ENCODE data around the gene RAB41. TPM values are rescaled to one million over a fixed set of nuclear protein-coding genes. Genes with fewer than 3 reads are reported as not detected.
"Not testable (repeated sequence)": the region's sequence is repeated elsewhere in the genome, so short reads cannot be mapped to it uniquely, and the experiment has no call there.

Gene RAB41
- polyA plus RNA-seq = not detected

DNA sequence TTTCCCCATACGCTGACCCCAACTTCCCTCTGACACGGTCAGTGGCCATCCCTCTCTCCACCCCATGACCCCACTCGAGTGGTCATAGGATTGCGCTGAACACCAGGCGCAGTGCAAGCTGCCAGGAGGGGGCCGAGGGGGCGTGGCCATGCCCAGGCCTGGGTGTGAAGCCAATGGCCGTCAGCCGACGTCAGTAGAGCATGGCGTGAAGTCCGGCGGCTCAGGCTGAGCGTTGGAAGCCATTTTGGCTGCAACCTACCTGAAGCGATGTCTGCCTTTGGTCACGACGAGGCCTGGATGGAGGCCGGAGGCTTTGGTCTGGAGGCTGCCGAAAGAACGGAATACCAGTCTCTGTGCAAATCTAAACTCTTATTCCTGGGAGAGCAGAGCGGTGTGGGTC lies at the start of gene RAB41:
Gene RAB41, plus strand, starts transcription at position 222 of the 400 bp plus-strand sequence. Its CDS starts 46 bp downstream, at position 268.
- no peak within 1 kb of the TSS for H3K27ac ChIP-seq (ENCODE audit: low read depth, low read length)
- WGBS, 3 donors = 91 to 95% (median 91%) methylated on average over 21 of the region's 21 CpGs

DNA sequence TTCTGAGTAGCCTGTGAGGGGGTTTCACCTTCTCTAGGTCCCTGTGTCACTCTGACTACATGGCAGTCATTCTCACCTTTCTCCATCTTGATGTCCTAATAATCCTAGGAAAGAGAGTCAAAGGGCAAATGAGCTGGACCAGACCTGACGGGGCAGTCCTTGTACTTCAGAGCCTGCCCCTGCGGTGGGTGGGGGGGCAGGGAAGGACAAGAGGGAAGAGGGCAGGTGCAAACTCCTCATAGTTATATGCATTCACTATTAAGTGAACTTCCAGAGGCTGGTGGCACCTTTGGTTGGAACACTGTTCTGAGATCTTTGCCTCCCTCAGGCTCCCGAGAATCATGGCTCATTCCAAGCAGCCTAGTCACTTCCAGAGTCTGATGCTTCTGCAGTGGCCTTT lies 47.6 kb upstream of the RAB41 start, which contains the start of gene AWAT1:
Gene AWAT1, plus strand, starts transcription at position 301 of the 400 bp plus-strand sequence. Its CDS starts 41 bp downstream, at position 342.
- H3K27ac ChIP-seq (ENCODE audit: low read depth, low read length) = no peak within 1 kb of the TSS
- WGBS, 3 donors = 65 to 89% (median 79%) methylated on average over 3 of the region's 3 CpGs

DNA sequence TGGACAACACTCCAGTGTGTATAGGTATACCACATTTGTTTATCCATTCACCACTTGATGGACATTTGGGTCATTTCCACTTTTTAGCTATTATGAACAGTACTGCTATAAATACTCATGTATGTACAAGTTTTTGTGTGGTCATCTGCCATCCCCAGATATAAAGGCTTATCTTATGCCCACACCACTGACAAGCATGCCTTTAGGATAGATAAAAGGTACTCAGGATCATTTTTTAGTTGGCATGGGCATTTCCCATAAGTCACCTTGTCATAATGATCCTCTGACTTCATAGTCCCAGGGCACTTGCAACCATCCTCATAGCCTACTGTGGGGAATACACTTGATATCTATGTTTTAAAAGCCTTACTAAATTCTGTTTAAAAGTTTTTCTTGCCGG lies 41.2 kb upstream of the RAB41 start:
- no peak overlapping the region for H3K27ac ChIP-seq (ENCODE audit: low read depth, low read length)
- 89 to 97% (median 93%) methylated on average over 1 of the region's 1 CpG for WGBS, 3 donors

DNA sequence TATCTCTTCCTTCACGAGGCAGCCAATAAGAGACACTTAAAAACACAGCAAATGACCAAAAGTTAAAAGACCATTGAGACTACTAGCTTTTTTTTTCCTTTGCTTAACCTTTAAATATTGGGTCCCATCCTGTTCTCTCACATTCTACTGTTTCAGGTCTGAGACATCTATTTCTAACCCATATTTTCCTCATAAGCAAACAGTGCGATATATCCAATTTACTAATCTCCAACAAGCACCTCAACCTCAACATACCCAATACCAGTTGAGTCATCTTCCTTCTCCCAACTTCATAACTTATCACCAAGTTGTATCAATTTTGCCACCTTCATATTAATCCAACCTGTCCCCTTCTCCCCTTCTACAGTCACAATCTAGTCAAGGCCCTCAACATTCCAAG lies 40.5 kb upstream of the RAB41 start:
- no peak overlapping the region for H3K27ac ChIP-seq (ENCODE audit: low read depth, low read length)
- WGBS, 3 donors = 74 to 96% (median 95%) methylated on average over 2 of the region's 2 CpGs

DNA sequence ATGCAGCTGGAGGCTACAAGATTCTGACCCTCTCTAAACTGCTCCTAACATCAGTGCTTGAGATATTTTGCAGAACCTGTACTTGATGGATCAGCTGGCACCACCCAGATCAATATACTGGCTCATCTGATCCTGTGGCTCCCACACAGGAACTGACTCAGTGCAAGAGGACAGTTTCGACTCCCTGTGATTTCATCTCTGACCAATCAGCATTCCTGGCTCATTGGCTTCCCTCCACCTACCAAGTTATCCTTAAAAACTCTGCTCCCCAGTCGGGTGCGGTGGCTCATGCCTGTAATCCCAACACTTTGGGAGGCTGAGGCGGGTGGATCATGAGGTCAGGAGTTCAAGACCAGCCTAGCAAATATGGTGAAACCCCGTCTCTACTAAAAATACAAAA lies 38.4 kb upstream of the RAB41 start:
- 67 to 81% (median 78%) methylated on average over 5 of the region's 5 CpGs for WGBS, 3 donors
- H3K27ac ChIP-seq (ENCODE audit: low read depth, low read length) = not testable (repeated sequence)

DNA sequence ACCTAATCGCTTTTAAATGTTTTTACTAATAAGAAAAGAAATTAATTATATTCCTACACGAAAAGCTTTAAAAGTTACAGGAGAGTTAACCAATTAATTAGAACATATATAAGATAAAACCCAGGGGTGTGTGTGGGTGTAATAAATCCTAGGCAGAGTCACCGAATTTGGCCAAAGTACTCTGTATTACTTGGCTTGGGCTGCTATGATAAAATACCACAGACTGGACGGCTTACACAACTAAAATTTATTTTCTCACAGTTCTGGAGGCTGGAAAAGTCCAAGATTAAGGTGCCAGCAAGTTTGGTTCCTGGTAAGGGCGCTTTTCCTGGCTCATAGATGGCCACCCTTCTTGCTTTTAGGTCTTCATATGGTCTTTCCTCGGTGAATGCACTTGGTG lies 37.1 kb upstream of the RAB41 start:
- no peak overlapping the region for H3K27ac ChIP-seq (ENCODE audit: low read depth, low read length)
- 61 to 74% (median 70%) methylated on average over 6 of the region's 6 CpGs for WGBS, 3 donors

DNA sequence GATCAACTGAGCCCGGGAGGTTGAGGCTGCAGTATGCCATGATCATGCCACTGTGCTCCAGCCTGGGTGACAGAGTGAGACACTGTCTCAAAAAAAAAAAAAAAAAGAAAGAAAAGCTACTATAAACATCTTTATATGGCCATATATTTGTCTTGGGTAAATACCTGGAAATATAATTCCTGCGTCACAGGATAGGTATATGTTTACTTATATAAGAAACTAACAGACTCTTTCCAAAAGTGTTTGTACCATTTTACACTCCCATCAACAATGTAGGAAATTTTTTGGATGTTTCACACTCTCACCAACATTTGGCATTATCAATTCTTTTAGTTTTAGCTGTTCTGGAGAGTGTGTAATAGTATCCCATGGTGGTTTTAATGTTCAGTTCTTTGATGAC lies 34.7 kb upstream of the RAB41 start:
- H3K27ac ChIP-seq (ENCODE audit: low read depth, low read length) = no peak overlapping the region
- WGBS, 3 donors = 83 to 95% (median 88%) methylated on average over 2 of the region's 2 CpGs

DNA sequence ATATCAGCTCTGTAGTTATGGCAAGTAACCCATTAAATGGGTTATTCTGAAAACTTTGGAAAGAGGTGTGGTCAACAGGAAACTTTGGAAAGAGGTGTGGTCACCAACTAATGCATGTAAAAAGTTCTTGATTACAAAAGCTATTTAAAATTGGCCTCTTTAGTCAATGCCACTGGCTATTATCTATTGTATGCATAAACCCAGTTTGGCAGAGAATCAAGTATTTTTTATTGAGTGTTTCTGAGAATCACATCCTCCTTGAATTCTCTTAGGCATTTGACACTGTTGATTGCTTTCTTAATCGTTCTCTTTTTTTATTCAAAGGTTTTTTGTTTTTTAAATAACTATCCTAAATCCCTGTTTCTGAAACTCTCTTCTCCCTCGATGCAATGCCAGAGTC lies 29.5 kb upstream of the RAB41 start:
- no peak overlapping the region for H3K27ac ChIP-seq (ENCODE audit: low read depth, low read length)
- WGBS, 3 donors = 53 to 71% (median 61%) methylated on average over 2 of the region's 2 CpGs

DNA sequence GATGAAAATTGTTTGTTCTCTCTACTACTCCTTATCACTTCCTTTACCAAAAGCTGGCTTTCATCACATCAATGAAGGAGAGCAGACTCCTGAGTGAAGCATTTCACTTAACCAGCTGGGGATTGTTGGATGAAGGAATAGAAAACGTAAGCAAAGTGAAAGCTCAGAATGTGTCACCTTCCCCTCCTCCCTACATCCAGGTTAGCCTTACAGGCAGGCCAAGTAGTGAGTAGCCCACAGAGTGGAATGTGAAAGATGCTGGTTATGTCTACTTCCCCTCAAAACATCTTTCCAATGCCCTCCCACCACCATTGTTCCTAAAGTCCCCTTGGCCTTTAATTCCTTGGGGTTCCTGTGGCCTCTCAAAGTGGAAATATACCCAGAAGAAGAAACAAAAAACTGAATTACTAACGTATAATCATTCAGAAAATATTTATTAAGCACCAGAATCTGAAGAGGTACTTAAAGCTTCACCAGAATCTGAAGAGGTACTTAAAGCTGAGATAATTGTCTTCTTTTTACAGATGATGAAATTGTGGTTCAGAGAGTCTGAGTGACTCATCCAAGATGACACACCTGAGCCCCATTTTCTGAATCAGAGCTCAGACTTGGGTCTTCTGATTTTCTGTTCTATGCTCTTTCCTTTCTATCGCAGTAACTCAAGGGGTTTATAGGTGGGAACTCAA lies 28.5 kb upstream of the RAB41 start:
- 74 to 89% (median 83%) methylated on average over 3 of the region's 3 CpGs for WGBS, 3 donors

DNA sequence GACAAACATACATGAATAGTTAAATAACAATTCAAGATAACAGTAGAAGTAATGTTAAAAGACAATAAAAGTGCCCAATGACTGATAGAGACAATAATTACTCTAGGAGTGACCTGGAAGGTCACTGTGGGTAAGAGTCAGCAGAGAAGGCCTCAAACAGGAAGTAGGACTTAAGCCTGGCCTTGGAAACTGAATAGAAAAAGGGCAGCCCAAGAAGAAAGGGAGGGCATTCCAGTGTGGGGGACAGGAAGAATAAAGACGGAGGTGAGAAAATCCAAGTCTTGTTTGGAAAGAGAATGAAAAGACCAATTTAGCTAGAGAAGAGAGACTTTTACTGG lies 27.9 kb upstream of the RAB41 start:
- no peak overlapping the region for H3K27ac ChIP-seq (ENCODE audit: low read depth, low read length)
- 69 to 79% (median 74%) methylated on average over 1 of the region's 1 CpG for WGBS, 3 donors

More for the DNA sequence above, 28.5 kb upstream of the RAB41 start:
- no peak overlapping the region for H3K27ac ChIP-seq (ENCODE audit: low read depth, low read length)

DNA sequence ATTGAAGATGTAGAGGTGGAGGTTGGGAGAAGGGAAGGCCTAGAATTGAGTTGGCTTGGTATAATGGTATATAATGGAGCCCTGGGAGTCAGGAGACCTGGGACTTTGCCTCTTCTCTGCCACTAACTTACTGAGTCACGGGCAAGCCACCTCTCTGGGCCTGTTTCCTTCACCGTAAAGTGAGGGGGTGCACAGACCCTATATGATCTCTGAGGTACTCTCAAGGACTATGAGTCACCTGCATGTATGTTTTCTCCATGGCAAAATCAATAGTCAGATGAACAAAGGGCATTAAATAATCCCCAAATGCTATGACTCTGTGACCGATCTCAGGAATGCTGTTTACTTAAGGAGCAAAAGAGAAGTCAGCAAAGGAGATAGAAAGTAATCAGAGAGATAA lies 27.1 kb upstream of the RAB41 start:
- H3K27ac ChIP-seq (ENCODE audit: low read depth, low read length) = no peak overlapping the region
- WGBS, 3 donors = 78 to 98% (median 88%) methylated on average over 3 of the region's 3 CpGs

DNA sequence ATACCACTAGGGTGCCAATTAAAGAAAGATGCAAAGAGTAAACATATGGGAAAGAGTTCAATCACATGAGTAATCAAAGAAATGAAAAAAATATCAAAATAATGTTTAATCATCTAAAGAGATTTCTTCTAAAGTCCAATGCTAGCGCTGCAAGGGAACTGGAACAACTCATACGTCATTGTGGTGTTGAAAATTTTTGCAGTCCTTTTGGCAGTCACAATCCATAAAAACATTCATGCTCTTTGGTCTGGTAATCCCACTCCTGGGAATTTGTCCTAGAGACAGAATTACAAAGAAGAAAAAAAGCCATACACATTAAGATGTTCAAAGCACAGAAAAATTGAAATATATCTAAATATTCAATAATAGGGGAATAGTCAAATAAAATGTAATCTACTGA lies 26.5 kb upstream of the RAB41 start:
- whole genome bisulfite sequencing, 3 donors = 66 to 75% (median 66%) methylated on average over 2 of the region's 2 CpGs

DNA sequence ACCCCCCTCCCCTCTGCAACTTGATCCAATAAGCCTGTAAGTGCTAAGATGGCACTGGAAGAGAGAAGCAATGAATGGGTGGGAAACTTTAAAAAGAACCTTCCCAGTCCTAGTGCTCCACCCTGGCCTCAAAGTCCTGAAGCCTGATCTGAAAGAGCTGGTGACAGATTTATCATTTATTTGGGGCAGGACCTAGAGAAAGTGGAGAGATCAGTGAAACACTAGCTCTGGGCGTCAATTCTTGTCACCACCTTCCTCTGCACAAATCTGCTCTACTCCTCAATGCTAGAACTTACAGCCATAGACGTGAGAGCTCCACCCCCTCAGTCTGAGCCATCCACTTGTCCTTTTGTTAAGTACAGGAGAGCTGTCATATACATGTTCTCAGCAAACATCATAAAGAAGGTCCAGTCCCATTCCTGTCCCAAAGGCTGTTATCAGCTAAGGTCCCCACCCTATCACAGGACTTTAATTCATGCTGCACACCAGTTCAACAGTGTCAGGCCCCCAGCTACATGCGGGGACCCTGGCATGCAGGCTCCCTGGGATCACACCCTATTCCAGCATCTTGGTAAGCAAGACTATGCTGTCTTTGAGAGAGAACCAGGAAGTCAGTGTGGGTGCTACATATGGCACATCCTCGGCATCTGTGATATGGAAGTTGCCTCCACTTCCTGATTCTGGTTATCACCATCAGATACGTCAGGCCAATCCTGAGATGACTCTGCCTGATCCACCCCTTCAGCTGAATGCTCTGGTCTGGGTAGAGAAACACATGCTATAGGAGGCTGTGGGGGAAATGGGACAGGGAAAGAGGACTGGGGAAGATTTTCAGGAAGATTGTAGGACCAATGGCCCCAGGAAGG lies 24.3 kb upstream of the RAB41 start:
- 59 to 85% (median 76%) methylated on average over 5 of the region's 5 CpGs for WGBS, 3 donors
- H3K27ac ChIP-seq (ENCODE audit: low read depth, low read length) = no peak overlapping the region

More for the DNA sequence above, 26.5 kb upstream of the RAB41 start:
- no peak overlapping the region for H3K27ac ChIP-seq (ENCODE audit: low read depth, low read length)

DNA sequence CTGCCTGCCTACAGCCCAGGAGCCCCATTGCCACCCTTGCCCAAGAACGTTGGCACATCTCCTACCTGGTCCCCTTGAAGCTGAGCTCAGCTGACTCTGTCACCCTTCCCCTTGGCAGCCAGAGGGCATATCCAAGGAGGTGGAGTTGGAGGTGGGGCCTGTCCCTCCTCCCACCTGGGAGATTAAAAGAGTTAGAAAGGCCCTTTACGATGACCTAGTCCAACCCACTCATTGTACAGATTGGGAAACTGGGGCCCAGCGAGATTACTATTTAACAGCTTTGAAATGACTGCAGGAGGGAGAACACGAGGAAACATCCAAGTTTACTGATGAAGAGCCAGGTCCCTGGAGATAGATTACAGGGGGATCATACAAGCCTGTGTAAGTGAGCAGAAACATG lies 21.9 kb upstream of the RAB41 start, which contains the start of gene P2RY4:
Gene P2RY4, minus strand, starts transcription at position 101 of the 400 bp plus-strand sequence. CDS start 580 bp downstream, outside the sequence.
- H3K27ac ChIP-seq (ENCODE audit: low read depth, low read length) = no peak within 1 kb of the TSS
- WGBS, 3 donors = 52 to 87% (median 65%) methylated on average over 4 of the region's 4 CpGs

DNA sequence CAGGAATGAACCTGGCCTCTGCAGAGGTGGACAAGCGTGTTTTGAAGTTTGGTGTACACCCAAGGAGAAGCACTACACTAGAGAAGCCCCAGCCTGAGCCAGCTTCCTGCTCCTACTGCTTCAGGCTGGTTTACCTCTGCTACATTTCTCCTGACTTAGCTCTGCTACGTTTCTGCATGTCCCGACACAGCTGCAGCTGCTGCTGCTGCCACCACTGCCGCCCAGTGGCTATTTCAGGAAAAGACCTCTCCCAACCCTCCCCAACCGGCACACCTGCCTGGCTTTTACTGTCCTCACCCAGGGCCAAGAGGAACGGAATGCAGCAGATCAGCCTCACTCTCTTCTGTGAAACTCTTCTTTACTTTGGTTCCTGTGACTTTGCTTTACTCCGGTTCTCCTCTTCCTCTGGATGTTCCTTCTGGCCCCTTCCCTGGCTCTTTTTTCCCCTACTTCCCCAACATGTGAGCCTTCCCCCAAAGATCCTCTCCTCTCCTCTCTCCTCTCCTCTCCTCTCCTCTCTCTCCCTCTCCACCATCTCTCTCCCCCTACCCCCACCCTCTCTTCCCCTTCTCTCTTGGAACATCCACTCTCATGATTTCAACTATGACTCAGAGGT lies 18.9 kb upstream of the RAB41 start:
- H3K27ac ChIP-seq (ENCODE audit: low read depth, low read length) = no peak overlapping the region
- WGBS, 3 donors = 21 to 24% (median 24%) methylated on average over 7 of the region's 7 CpGs

DNA sequence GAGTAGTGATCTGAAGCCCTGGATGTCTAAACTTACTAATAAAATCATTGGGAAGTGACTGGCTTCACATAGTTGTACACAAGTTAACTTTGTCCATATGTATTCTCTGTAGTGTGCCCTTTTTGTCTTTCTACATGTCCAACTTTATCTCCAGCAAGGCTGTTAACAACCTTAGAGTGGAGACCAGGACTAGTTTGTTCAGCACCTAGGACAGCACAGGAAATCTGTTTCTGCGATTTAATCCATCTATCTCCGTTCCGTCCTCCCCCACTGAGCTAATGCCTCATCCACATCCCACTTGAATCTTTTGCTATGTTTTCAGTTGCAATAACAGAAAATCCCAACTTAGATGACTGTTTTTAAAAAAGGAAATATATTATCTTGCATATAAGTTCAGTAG lies 17.2 kb upstream of the RAB41 start:
- no peak overlapping the region for H3K27ac ChIP-seq (ENCODE audit: low read depth, low read length)
- WGBS, 3 donors = 37 to 60% (median 44%) methylated on average over 3 of the region's 3 CpGs

DNA sequence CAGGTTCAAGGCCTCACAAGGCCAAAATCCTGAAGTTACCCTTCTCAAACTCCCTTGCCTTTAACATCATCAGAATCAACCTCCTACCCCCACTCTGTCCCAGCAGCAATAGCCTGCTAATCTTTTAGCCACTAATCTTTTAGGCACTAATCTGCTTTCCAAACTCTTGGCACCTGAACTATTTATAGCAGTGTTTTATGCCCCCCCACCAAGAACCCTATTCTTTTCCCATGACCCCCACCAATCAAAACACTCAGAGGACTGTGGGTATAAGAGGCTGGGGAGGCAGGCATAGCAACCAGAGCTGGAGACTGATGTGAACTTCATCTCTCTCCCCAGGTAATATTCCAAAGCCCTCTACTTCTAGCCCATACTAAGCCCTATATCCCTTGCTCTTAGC lies 13.9 kb upstream of the RAB41 start, which contains the start of gene ARR3:
Gene ARR3, plus strand, starts transcription at position 301 of the 400 bp plus-strand sequence. CDS start 1,052 bp downstream, outside the sequence.
- H3K27ac ChIP-seq (ENCODE audit: low read depth, low read length) = no peak within 1 kb of the TSS

DNA sequence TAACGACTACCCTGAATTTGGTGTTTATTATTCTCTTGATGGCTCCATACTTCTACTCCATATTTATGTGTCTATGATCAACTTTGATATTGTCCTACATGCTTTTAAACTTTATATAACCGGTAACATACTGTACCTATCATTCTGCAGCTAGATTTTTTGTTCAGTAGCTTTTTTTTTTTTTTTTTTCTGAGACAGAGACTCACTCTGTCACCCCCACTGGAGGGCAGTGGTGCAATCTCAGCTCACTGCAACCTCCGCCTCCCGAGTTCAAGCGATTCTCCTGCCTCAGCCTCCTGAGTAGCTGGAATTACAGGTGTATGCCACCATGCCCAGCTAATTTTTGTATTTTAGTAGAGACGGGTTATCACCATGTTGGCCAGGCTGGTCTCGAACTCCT lies 7.9 kb upstream of the RAB41 start:
- not testable (repeated sequence) for H3K27ac ChIP-seq (ENCODE audit: low read depth, low read length)
- WGBS, 3 donors = 80 to 88% (median 81%) methylated on average over 7 of the region's 7 CpGs

DNA sequence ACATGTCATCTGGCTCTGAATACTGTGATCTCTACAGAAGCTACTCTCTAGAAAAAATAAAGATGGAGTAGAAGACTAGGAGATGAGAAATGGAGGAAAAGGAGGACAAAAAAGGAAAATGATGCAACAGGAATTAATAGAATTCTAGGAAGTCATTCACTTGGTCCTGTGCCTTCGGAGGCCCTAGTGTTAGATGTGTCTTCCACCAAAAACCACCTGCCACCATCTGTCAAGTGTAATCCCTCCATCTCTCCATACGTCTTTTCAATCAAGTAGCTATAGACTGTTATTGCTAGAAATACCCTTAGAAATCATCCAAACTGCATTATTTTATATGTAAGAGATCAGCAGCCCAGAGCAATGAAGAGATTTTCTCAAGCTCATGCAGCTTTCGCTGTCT lies 2.9 kb upstream of the RAB41 start:
- 83 to 100% (median 93%) methylated on average over 3 of the region's 3 CpGs for WGBS, 3 donors

More for the DNA sequence above, 2.9 kb upstream of the RAB41 start:
- H3K27ac ChIP-seq (ENCODE audit: low read depth, low read length) = no peak overlapping the region

Measured in adipose tissue (tissue), 3 donors.